OCI-LY7 (cell line): ENCODE data around the gene RBP3.

Source experiments
- CTCF ChIP-seq: fragments of 200-600 bp; sonication (generic); conservative IDR thresholded peaks from 2 replicates; pipeline ENCODE4 v1.5.1; 2014; ENCODE audit warnings: mild to moderate bottlenecking, antibody characterized with exemption, low read length, moderate library complexity, mixed read lengths
- EZH2phosphoT487 ChIP-seq: fragments of 200-600 bp; sonication (generic); IDR thresholded peaks from 2 replicates; pipeline ENCODE4 v1.6.1; 2018; ENCODE audit warnings: low read depth, borderline replicate concordance, mild to moderate bottlenecking, mixed run types, antibody characterized with exemption, low read length, moderate library complexity, mixed read lengths

- TF ChIP-seq CTCF (no peak), EZH2phosphoT487 (no peak)
Observed at GRCh38 chr10:47307381-47307780, 40.8 kb upstream of the RBP3 start.
